LNCaP clone FGC (cell line): ENCODE results near the gene KIF4B.
A peak's percentile ranks its signal among the peaks of the same experiment; 100 is the strongest.
"Not testable (repeated sequence)": the region's sequence is repeated elsewhere in the genome, so short reads cannot be mapped to it uniquely, and the experiment has no call there.

Source experiments
- DNase-seq: peaks from one replicate; pipeline ENCODE4 v3.0.0-alpha.2; 2011; ENCODE audit warnings: low read depth
- H3K4me3 ChIP-seq: 2 replicates; pipeline ENCODE4 v1.5.1; 2011; ENCODE audit warnings: mild to moderate bottlenecking, low read depth, low read length, control low read depth
- CTCF ChIP-seq: IDR thresholded peaks from 2 replicates; pipeline ENCODE4 v1.5.1; 2012; ENCODE audit warnings: mild to moderate bottlenecking; ENCODE audit not compliant: control insufficient read depth, insufficient read depth; ENCODE audit errors: extremely low read depth

The KIF4B gene

GRCh38 chr5:155021842-155022241, 8.3 kb downstream of the KIF4B start:
- no peak for DNase-seq
- no peak for TF ChIP-seq CTCF
- H3K4me3 ChIP-seq = no peak overlapping the region

GRCh38 chr5:155023320-155023719, 9.8 kb downstream of the KIF4B start:
- no peak for DNase-seq
- H3K4me3 ChIP-seq = no peak overlapping the region
- TF ChIP-seq CTCF = no peak

- H3K4me3 ChIP-seq = no peak overlapping the region
- no peak for DNase-seq
- no peak for TF ChIP-seq CTCF
These were observed 10.5 kb downstream of the KIF4B start for GRCh38 chr5:155024015-155024414.

- no peak for TF ChIP-seq CTCF
- no peak overlapping the region for H3K4me3 ChIP-seq
- no peak for DNase-seq
These were observed 12.3 kb downstream of the KIF4B start for GRCh38 chr5:155025895-155026294.

GRCh38 chr5:155027993-155028629, 14.6 kb downstream of the KIF4B start:
- TF ChIP-seq CTCF = peak; percentile 85
- no peak overlapping the region for H3K4me3 ChIP-seq
- peak; percentile 79 for DNase-seq

GRCh38 chr5:155029240-155029639, 15.7 kb downstream of the KIF4B start:
- no peak overlapping the region for H3K4me3 ChIP-seq
- no peak for TF ChIP-seq CTCF
- DNase-seq = no peak

GRCh38 chr5:155034145-155034744, 20.7 kb downstream of the KIF4B start:
- H3K4me3 ChIP-seq, DNase-seq: not testable (repeated sequence)

GRCh38 chr5:155035087-155035486, 21.5 kb downstream of the KIF4B start:
- DNase-seq = not testable (repeated sequence)

More at GRCh38 chr5:155035087-155035486, 21.5 kb downstream of the KIF4B start:
- not testable (repeated sequence) for H3K4me3 ChIP-seq
